ENCODE data around the gene GALNT10. TPM values are rescaled to one million over a fixed set of nuclear protein-coding genes. Genes with fewer than 3 reads are reported as not detected.

Gene GALNT10
- polyA plus RNA-seq, 1 donor (not counting 4 experiments of a cell fraction or from before 2014, with no cell fraction given) = 17.9 TPM

DNA sequence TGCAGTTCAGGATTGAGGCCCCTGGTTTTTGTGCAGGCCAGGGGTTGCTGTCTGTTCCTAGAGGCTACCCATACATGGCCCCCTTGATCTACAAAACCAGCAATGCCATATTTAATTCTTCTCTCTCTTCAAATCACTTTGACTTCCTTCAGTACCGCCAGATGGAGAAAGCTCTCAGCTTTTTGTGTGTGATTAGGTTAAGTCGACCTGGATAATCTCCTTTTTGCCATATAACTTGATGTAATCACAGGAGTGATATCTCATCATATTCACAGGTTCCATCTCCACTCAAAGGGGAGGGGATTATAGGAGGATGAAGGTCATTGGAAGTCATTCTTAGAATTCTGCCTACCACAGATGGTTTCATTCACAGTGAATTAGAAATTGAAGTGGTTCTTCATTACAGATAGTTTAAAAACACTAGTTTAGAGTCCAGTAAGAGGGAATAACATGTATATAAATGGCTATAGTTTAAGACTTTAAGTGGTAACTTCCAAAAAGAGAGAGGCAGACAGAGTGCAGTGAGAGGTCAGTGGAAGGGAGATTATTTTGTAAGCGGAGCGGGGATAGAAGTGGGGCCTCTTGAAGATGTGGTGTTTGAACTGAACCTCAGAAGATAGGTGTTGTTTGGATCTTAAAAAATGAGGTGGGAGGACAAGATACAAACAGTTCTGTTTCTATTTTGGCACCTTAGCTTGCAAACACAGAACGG, 85.9 kb downstream of the GALNT10 start:
- no peak overlapping the region for H2AFZ ChIP-seq (ENCODE audit: control insufficient read depth, low read length)
- no peaks in the 10 kb centered on the region for H3K4me1 ChIP-seq (ENCODE audit: control insufficient read depth, extremely low read depth, insufficient read depth, low read length)
- TF ChIP-seq EZH2 (IDR thresholded peaks at IDR 0.05; ENCODE audit: low read length) = no peak
- TF ChIP-seq, protein P1, sequence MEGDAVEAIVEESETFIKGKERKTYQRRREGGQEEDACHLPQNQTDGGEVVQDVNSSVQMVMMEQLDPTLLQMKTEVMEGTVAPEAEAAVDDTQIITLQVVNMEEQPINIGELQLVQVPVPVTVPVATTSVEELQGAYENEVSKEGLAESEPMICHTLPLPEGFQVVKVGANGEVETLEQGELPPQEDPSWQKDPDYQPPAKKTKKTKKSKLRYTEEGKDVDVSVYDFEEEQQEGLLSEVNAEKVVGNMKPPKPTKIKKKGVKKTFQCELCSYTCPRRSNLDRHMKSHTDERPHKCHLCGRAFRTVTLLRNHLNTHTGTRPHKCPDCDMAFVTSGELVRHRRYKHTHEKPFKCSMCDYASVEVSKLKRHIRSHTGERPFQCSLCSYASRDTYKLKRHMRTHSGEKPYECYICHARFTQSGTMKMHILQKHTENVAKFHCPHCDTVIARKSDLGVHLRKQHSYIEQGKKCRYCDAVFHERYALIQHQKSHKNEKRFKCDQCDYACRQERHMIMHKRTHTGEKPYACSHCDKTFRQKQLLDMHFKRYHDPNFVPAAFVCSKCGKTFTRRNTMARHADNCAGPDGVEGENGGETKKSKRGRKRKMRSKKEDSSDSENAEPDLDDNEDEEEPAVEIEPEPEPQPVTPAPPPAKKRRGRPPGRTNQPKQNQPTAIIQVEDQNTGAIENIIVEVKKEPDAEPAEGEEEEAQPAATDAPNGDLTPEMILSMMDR (optimal IDR thresholded peaks at IDR 0.05 in 1 of 3, IDR thresholded peaks at IDR 0.05 in 1 of 3, conservative IDR thresholded peaks at IDR 0.05 in 1 of 3; ENCODE audit: extremely low read depth in 1 of 3, insufficient read depth in 2 of 3, low read length in 3 of 3) = no peak
- no peaks in the 10 kb centered on the region for H4K20me1 ChIP-seq (ENCODE audit: control insufficient read depth, extremely low read depth, insufficient read depth, low read length)
- no peaks in the 10 kb centered on the region for H3K9me1 ChIP-seq (ENCODE audit: control insufficient read depth, extremely low read depth, insufficient read depth, low read length)
- no peak for FAIRE-seq
- DNase-seq (ENCODE audit: low read depth, low spot score) = no peak
- dilution Hi-C loops (cut with MboI; ENCODE audit: extremely low pct_ligation_motif_present, low sequenced_read_pairs) = no loop called here
- no peak overlapping the region for H3K4me3 ChIP-seq (ENCODE audit: control insufficient read depth in 2 of 3, extremely low read depth in 1 of 3, insufficient read depth in 2 of 3, low read depth in 1 of 3, low read length in 3 of 3)
- no peak overlapping the region for H3K27ac ChIP-seq (ENCODE audit: control insufficient read depth, insufficient read depth, low read length)
- H3K9ac ChIP-seq (ENCODE audit: control insufficient read depth, extremely low read depth, insufficient read depth, low read length) = no peak overlapping the region
- H3K79me2 ChIP-seq (ENCODE audit: control insufficient read depth, insufficient read depth, low read length) = no peaks in the 10 kb centered on the region
- no peaks in the 10 kb centered on the region for H3K36me3 ChIP-seq (ENCODE audit: control insufficient read depth in 2 of 2, extremely low read depth in 1 of 2, insufficient read depth in 2 of 2, low read length in 2 of 2)
- H3K27me3 ChIP-seq (ENCODE audit: control insufficient read depth, extremely low read depth, insufficient read depth, low read length) = no peaks in the 10 kb centered on the region
- H3K4me2 ChIP-seq (ENCODE audit: control insufficient read depth, extremely low read depth, insufficient read depth, low read depth, low read length) = no peak overlapping the region
- no peaks in the 10 kb centered on the region for H3K9me3 ChIP-seq (ENCODE audit: control insufficient read depth, low read depth, low read length)

DNA sequence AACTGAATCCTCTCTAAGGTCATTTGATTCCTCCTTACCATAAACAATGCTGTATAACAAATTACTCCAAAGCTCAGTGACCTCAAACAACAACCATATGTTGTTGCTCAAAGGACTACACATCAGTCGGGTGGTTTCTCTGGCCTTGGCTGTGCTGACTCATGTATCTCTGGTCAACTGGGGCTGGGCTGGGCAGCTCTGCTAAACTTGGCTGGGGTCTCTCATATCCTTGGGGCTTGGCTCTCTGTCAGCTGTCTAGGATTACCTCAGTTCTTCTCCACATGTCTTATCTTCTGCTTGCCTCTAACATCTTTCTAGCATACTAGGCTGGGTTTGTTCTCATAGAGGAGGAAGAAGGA, 86.4 kb downstream of the GALNT10 start:
- FAIRE-seq = no peak
- Histone ChIP-seq H3K9me3 (ENCODE audit: control insufficient read depth, low read depth, low read length) (no peaks in the 10 kb centered on the region), H3K9ac (ENCODE audit: control insufficient read depth, extremely low read depth, insufficient read depth, low read length) (no peak overlapping the region), H3K4me2 (ENCODE audit: control insufficient read depth, extremely low read depth, insufficient read depth, low read depth, low read length) (no peak overlapping the region), H3K27ac (ENCODE audit: control insufficient read depth, insufficient read depth, low read length) (no peak overlapping the region), H2AFZ (ENCODE audit: control insufficient read depth, low read length) (no peak overlapping the region), H4K20me1 (ENCODE audit: control insufficient read depth, extremely low read depth, insufficient read depth, low read length) (no peaks in the 10 kb centered on the region), H3K4me3 (ENCODE audit: control insufficient read depth in 2 of 3, extremely low read depth in 1 of 3, insufficient read depth in 2 of 3, low read depth in 1 of 3, low read length in 3 of 3) (no peak overlapping the region), H3K9me1 (ENCODE audit: control insufficient read depth, extremely low read depth, insufficient read depth, low read length) (no peaks in the 10 kb centered on the region), H3K27me3 (ENCODE audit: control insufficient read depth, extremely low read depth, insufficient read depth, low read length) (no peaks in the 10 kb centered on the region), H3K4me1 (ENCODE audit: control insufficient read depth, extremely low read depth, insufficient read depth, low read length) (no peaks in the 10 kb centered on the region), H3K36me3 (ENCODE audit: control insufficient read depth in 2 of 2, extremely low read depth in 1 of 2, insufficient read depth in 2 of 2, low read length in 2 of 2) (no peaks in the 10 kb centered on the region), H3K79me2 (ENCODE audit: control insufficient read depth, insufficient read depth, low read length) (no peaks in the 10 kb centered on the region)
- no peak for DNase-seq (ENCODE audit: low read depth, low spot score)
- TF ChIP-seq, protein P1 (optimal IDR thresholded peaks at IDR 0.05 in 1 of 3, IDR thresholded peaks at IDR 0.05 in 1 of 3, conservative IDR thresholded peaks at IDR 0.05 in 1 of 3; ENCODE audit: extremely low read depth in 1 of 3, insufficient read depth in 2 of 3, low read length in 3 of 3) = no peak
- TF ChIP-seq EZH2 (IDR thresholded peaks at IDR 0.05; ENCODE audit: low read length) = no peak
- dilution Hi-C loops (cut with MboI; ENCODE audit: extremely low pct_ligation_motif_present, low sequenced_read_pairs) = no loop called here

Measured in keratinocyte (primary cell).